CD4-positive, alpha-beta memory T cell (primary cell): ENCODE data around the gene KCNK4. TPM values are rescaled to one million over a fixed set of nuclear protein-coding genes. Genes with fewer than 3 reads are reported as not detected.

ENCODE experiments used
- CTCF ChIA-PET: fragments of 350-600 bp; sonication (Branson Sonifier 250); formaldehyde crosslinking; loops from one replicate; lab custom pipeline; 2021; ENCODE audit warnings: inconsistent platforms; ENCODE audit not compliant: partially characterized antibody; lab: Charles Lee
- POLR2A ChIA-PET: fragments of 350-600 bp; sonication (Branson Sonifier 250); formaldehyde crosslinking; loops from one replicate; lab custom pipeline; 2021; ENCODE audit not compliant: partially characterized antibody; lab: Charles Lee
- DNase-seq, 5 donors: peaks; one replicate each; pipeline versions ENCODE4 v3.0.0 to v3.0.0-alpha.2; 2020 to 2022; ENCODE audit warnings: mixed read lengths in 1 of 5
- H3K27ac ChIP-seq: one replicate; pipeline ENCODE4 v1.7.0; 2013; ENCODE audit warnings: low read depth, low read length
- H3K27me3 ChIP-seq: 2 replicates; pipeline ENCODE4 v1.7.0; 2013; ENCODE audit warnings: mild to moderate bottlenecking, low read length, moderate library complexity; ENCODE audit not compliant: insufficient read depth
- H3K36me3 ChIP-seq: 2 replicates; pipeline ENCODE4 v1.7.0; 2013; ENCODE audit warnings: mild to moderate bottlenecking, low read length, moderate library complexity; ENCODE audit not compliant: insufficient read depth
- H3K4me1 ChIP-seq: 2 replicates; pipeline ENCODE4 v1.7.0; 2013; ENCODE audit warnings: mild to moderate bottlenecking, low read length, moderate library complexity; ENCODE audit not compliant: insufficient read depth
- H3K4me3 ChIP-seq, 2 donors: one replicate each; pipeline ENCODE4 v1.7.0; 2013; ENCODE audit warnings: low read length in 2 of 2, mild to moderate bottlenecking in 1 of 2
- H3K9me3 ChIP-seq, 2 donors: one replicate each; pipeline ENCODE4 v1.7.0; 2013; ENCODE audit warnings: low read length in 2 of 2, control low read depth in 1 of 2; ENCODE audit not compliant: control insufficient read depth in 1 of 2
- H3K27ac Mint-ChIP-seq, 7 donors: one replicate each; pipeline ENCODE4 v1.8.0; 2020 to 2021; ENCODE audit warnings: mixed read lengths in 7 of 7, mild to moderate bottlenecking in 6 of 7, inconsistent platforms in 3 of 7, moderate library complexity in 3 of 7
- H3K27me3 Mint-ChIP-seq, 2 donors: one replicate each; pipeline ENCODE4 v1.8.0; 2020 to 2021; ENCODE audit warnings: mixed read lengths in 2 of 2
- H3K36me3 Mint-ChIP-seq, 2 donors: one replicate each; pipeline ENCODE4 v1.8.0; 2020 to 2021; ENCODE audit warnings: mixed read lengths in 2 of 2, inconsistent platforms in 1 of 2, mild to moderate bottlenecking in 1 of 2
- H3K4me1 Mint-ChIP-seq, 4 donors: one replicate each; pipeline ENCODE4 v1.8.0; 2020 to 2021; ENCODE audit warnings: mixed read lengths in 4 of 4, mild to moderate bottlenecking in 1 of 4
- H3K4me3 Mint-ChIP-seq, 8 donors: one replicate each; pipeline ENCODE4 v1.8.0; 2020 to 2021; ENCODE audit warnings: mixed read lengths in 8 of 8, mild to moderate bottlenecking in 7 of 8, moderate library complexity in 6 of 8, inconsistent platforms in 3 of 8
- H3K9me3 Mint-ChIP-seq, 8 donors: one replicate each; pipeline ENCODE4 v1.8.0; 2020 to 2021; ENCODE audit warnings: mixed read lengths in 8 of 8, mild to moderate bottlenecking in 5 of 8, inconsistent platforms in 3 of 8, moderate library complexity in 1 of 8
- intact Hi-C: fragments of 100-400 bp; cut with micrococcal nuclease; formaldehyde crosslinking; loops from one replicate; pipeline ENCODE4 v1.15.1; 2023
- polyA plus RNA-seq, 2 donors: library from polyadenylated mRNA; unstranded; fragments of 300-500 nt; fragmentation: Illumina TruSeq; gene quantifications; one replicate each; pipeline ENCODE4 v1.2.3, GENCODE V29; 2021
- total RNA-seq, 2 experiments: library from RNA; stranded (reverse); gene quantifications; one replicate each; pipeline ENCODE4 v1.2.3, GENCODE V29; 2021

Gene KCNK4
- total and polyA plus RNA-seq, 4 experiments from 2014 or later = not detected

DNA sequence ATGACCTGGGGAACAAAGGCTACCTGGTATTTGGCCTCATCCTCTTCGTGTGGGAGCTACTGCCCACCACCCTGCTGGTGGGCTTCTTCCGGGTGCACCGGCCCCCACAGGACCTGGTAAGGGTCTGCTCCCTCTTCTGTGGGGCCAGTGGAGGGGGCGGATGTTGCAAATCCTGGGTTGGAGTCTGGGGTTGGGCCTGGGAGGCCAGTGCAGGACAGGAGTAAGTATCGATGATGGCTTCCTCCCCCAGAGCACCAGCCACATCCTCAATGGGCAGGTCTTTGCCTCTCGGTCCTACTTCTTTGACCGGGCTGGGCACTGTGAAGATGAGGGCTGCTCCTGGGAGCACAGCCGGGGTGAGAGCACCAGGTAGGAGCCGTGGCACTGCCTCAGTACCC lies 2.8 kb upstream of the KCNK4 start:
- Mint-ChIP-seq H3K27ac (no peak overlapping the region), H3K4me3 (peak overlapping the region in 2 of 8 donors; percentile 25 to 29), H3K36me3 (peaks cover 0 to 4% of the 10 kb centered on the region in 2 donors), H3K27me3 (peaks cover 11 to 14% of the 10 kb centered on the region in 2 donors), H3K4me1 (peaks cover 9 to 43% (median 19%) of the 10 kb centered on the region in 4 donors), H3K9me3 (no peaks in the 10 kb centered on the region)
- ChIA-PET POLR2A (interaction anchor here (0.9 to 8.6 kb wide), 2 partner anchors 15 to 19 kb away, joined by 3 to 81 read pairs; partner anchors contain the start of genes CATSPERZ and ESRRA), CTCF (interaction anchor here (1.6 to 2.6 kb wide), 2 partner anchors 20 to 83 kb away, joined by 3 to 10 read pairs; no protein-coding TSS in a partner anchor)
- no peak for DNase-seq
- peaks cover 17% of the 10 kb centered on the region for H3K27me3 ChIP-seq
- H3K27ac ChIP-seq = no peak overlapping the region
- no peaks in the 10 kb centered on the region for H3K36me3 ChIP-seq
- intact Hi-C loops = no loop called here
- peaks cover 29% of the 10 kb centered on the region for H3K4me1 ChIP-seq
- no peaks in the 10 kb centered on the region for H3K9me3 ChIP-seq
- no peak overlapping the region for H3K4me3 ChIP-seq

DNA sequence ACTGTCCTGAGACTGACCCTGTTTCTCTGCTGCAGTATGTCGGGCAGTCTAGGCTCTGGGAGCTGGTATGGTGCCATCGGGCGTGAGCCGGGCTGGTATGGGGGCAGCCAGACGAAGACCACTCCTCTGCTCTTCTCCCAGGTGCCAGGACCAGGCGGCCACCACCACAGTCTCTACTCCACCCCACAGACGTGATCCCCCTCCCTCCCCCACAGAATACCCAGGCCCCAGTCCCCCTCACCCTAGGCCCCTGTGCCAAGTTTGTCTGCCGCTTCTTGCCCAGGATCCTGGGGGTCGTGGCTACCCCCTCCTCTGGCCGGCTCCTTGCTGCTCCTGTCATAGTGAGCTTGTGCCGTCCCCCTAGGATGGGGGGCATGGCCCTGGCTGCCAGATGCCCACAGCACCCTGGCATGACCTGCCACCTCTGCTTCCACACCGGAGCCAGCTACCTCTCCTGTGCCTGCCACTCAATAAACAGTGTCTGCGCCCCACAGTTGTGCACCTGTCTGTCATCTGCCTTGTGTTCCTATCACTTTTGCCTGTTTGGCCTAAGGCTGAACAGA lies 2.0 kb upstream of the KCNK4 start:
- Mint-ChIP-seq H3K9me3 (no peaks in the 10 kb centered on the region), H3K4me1 (peaks cover 6 to 36% (median 15%) of the 10 kb centered on the region in 4 donors), H3K27me3 (peaks cover 16% of the 10 kb centered on the region in 2 donors), H3K4me3 (peak overlapping the region in 2 of 8 donors; percentile 42 to 49), H3K27ac (peak overlapping the region in 2 of 7 donors; percentile 21 to 36), H3K36me3 (peaks cover 0 to 4% of the 10 kb centered on the region in 2 donors)
- H3K27ac ChIP-seq = no peak overlapping the region
- H3K9me3 ChIP-seq = no peaks in the 10 kb centered on the region
- H3K27me3 ChIP-seq = peaks cover 20% of the 10 kb centered on the region
- no peak overlapping the region for H3K4me3 ChIP-seq
- H3K36me3 ChIP-seq = no peaks in the 10 kb centered on the region
- peaks cover 22% of the 10 kb centered on the region for H3K4me1 ChIP-seq
- CTCF ChIA-PET = interaction anchor here (1.6 to 2.6 kb wide), 3 partner anchors 12 to 84 kb away, joined by 3 to 12 read pairs (median 10); partner anchors contain the start of gene CATSPERZ
- intact Hi-C loops = no loop called here
- POLR2A ChIA-PET = interaction anchor here (0.9 to 8.6 kb wide), 3 partner anchors 14 to 42 kb away, joined by 3 to 81 read pairs (median 3); partner anchors contain the start of genes CATSPERZ, ESRRA and PPP1R14B
- no peak for DNase-seq

DNA sequence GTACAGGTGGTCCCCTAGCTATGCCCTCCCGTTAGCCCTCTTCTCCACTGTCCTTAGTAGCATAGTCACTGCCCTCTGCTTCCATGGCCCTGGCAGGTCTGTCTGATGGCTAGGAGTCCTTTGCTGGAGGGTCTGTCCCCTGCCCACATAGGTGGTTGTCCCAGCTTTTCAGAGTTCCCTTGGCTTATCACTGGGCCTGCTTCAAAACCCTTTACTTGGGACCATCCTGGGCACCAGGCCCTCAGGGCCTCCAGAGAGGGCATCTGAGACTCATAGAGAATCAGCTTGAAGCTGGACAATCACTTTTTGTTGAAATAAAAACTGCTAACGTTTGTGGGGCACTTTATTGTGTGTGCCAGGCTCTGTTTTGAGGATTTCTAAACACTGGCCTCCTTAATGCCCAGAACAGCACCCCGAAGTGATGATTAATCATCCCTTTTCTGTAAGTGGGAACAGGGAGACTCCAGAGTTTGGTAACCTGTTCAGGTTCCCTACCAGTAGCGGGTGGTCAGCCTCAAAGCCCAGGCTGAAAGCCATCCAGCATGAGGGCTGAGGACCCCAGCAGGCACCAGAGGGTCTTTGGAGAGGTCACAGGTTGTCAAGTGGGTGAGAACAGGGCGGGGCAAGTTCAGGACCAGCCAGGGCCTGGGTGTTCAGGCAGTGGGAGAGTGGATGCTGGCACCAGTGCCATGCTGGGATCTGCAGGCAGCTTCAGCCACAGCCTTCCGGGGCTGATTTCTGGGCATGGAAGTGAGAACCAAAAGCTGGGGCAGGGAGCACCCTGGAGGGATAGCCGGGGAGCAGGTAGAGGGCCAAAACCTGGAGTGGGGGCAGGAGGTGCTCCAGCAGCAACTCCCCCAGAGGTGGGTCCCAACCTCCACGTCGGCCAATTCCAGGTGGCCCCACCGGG lies 495 bp upstream of the KCNK4 start:
- peak in 1 of 5 donors; percentile 32 for DNase-seq
- Mint-ChIP-seq H3K36me3 (no peaks in the 10 kb centered on the region), H3K4me1 (peaks cover 6 to 22% (median 13%) of the 10 kb centered on the region in 4 donors), H3K4me3 (peak overlapping the region; percentile 43 to 80 (median 72)), H3K27me3 (peaks cover 22 to 28% of the 10 kb centered on the region in 2 donors), H3K27ac (peak overlapping the region in 2 of 7 donors; percentile 15 to 35), H3K9me3 (no peaks in the 10 kb centered on the region)
- H3K4me3 ChIP-seq = no peak overlapping the region
- peaks cover 32% of the 10 kb centered on the region for H3K27me3 ChIP-seq
- intact Hi-C loops = no loop called here
- peaks cover 19% of the 10 kb centered on the region for H3K4me1 ChIP-seq
- no peaks in the 10 kb centered on the region for H3K9me3 ChIP-seq
- POLR2A ChIA-PET = interaction anchor here (1.4 to 8.6 kb wide), 2 partner anchors 13 to 84 kb away, joined by 3 to 81 read pairs; partner anchors contain the start of genes CATSPERZ, ESRRA and FERMT3
- no peaks in the 10 kb centered on the region for H3K36me3 ChIP-seq
- CTCF ChIA-PET = interaction anchor here (0.7 to 2.6 kb wide), 3 partner anchors 10 to 86 kb away, joined by 3 to 12 read pairs (median 10); partner anchors contain the start of gene CATSPERZ
- no peak overlapping the region for H3K27ac ChIP-seq

GRCh38 chr11:64291752-64292459 lies 804 bp downstream of the KCNK4 start:
- H3K4me3 ChIP-seq = peak overlapping the region in 1 of 2 donors; percentile 27
- peak overlapping the region in 1 of 8 donors; percentile 77 for H3K4me3 Mint-ChIP-seq

GRCh38 chr11:64292460-64293254 lies 1.6 kb downstream of the KCNK4 start:
- peak overlapping the region in 1 of 7 donors; percentile 31 for H3K27ac Mint-ChIP-seq
- H3K4me3 ChIP-seq = peak overlapping the region in 1 of 2 donors; percentile 27
- no peaks in the 10 kb centered on the region for H3K36me3 ChIP-seq
- intact Hi-C loops = no loop called here
- H3K4me1 Mint-ChIP-seq = peaks cover 3 to 16% (median 7%) of the 10 kb centered on the region in 4 donors
- CTCF ChIA-PET = interaction anchor here (1.1 to 1.6 kb wide), 3 partner anchors 8 to 86 kb away, joined by 3 to 7 read pairs (median 6); partner anchors contain the start of gene FERMT3
- H3K9me3 Mint-ChIP-seq = no peaks in the 10 kb centered on the region
- H3K27me3 Mint-ChIP-seq = peaks cover 39 to 44% of the 10 kb centered on the region in 2 donors
- DNase-seq = no peak
- no peak overlapping the region for H3K27ac ChIP-seq
- peak overlapping the region in 7 of 8 donors; percentile 22 to 77 (median 41) for H3K4me3 Mint-ChIP-seq
- H3K36me3 Mint-ChIP-seq = no peaks in the 10 kb centered on the region
- no peaks in the 10 kb centered on the region for H3K9me3 ChIP-seq
- peaks cover 12% of the 10 kb centered on the region for H3K4me1 ChIP-seq
- H3K27me3 ChIP-seq = peaks cover 42% of the 10 kb centered on the region
- POLR2A ChIA-PET = interaction anchor here (0.8 to 1.9 kb wide), 4 partner anchors 21 to 85 kb away, joined by 3 to 5 read pairs (median 4); no protein-coding TSS in a partner anchor

More at GRCh38 chr11:64291752-64292459, 804 bp downstream of the KCNK4 start:
- Mint-ChIP-seq H3K27ac (no peak overlapping the region), H3K27me3 (peaks cover 35 to 37% of the 10 kb centered on the region in 2 donors), H3K36me3 (no peaks in the 10 kb centered on the region), H3K9me3 (no peaks in the 10 kb centered on the region), H3K4me1 (peaks cover 4 to 14% (median 7%) of the 10 kb centered on the region in 4 donors)
- Histone ChIP-seq H3K9me3 (no peaks in the 10 kb centered on the region), H3K27ac (no peak overlapping the region), H3K36me3 (no peaks in the 10 kb centered on the region), H3K4me1 (peaks cover 12% of the 10 kb centered on the region), H3K27me3 (peaks cover 40% of the 10 kb centered on the region)
- intact Hi-C loops = no loop called here
- POLR2A ChIA-PET = interaction anchor here (0.8 to 1.9 kb wide), 3 partner anchors 20 to 85 kb away, joined by 3 to 5 read pairs (median 5); no protein-coding TSS in a partner anchor
- CTCF ChIA-PET = interaction anchor here (1.6 kb wide), 2 partner anchors 9 to 12 kb away, joined by 6 to 7 read pairs; no protein-coding TSS in a partner anchor
- DNase-seq = peak in 1 of 5 donors; percentile 34

- no peak for DNase-seq
- Mint-ChIP-seq H3K9me3 (no peaks in the 10 kb centered on the region), H3K4me1 (peaks cover 7 to 23% (median 14%) of the 10 kb centered on the region in 4 donors), H3K36me3 (no peaks in the 10 kb centered on the region), H3K27me3 (peaks cover 49 to 50% of the 10 kb centered on the region in 2 donors), H3K4me3 (no peak overlapping the region), H3K27ac (no peak overlapping the region)
- Histone ChIP-seq H3K27ac (no peak overlapping the region), H3K27me3 (peaks cover 53% of the 10 kb centered on the region), H3K36me3 (no peaks in the 10 kb centered on the region), H3K4me3 (no peak overlapping the region), H3K9me3 (no peaks in the 10 kb centered on the region), H3K4me1 (peaks cover 20% of the 10 kb centered on the region)
- ChIA-PET POLR2A (interaction anchor here (2.6 kb wide), 1 partner anchor 10 kb away, joined by 6 read pairs; the partner anchor contains the start of gene BAD), CTCF (interaction anchor here (0.9 kb wide), 1 partner anchor 10 kb away, joined by 5 read pairs; no protein-coding TSS in a partner anchor)
- intact Hi-C loops = no loop called here
Observed at GRCh38 chr11:64294774-64295173, 3.7 kb downstream of the KCNK4 start.
